ENCODE measurements around the gene NKAIN2.

DNA sequence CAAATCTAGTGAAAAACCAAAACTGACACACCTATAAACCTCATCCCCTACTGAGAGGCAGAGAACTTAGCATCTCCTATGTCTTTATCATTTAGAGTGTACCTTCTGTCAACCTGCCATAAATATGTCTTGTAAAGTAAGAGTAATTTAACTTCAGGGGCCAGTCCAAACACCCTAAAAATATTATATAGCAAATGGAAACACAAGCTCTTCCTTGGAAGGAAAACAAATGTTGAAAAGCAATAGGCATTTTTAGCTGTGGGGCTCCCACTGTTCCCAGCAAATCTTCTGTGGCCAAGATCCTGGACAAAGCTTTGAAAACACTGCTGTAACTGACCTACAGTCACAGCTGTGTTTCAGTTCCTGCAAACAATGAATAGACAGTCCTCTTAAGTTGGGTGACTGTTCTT is 1018.5 kb downstream of the NKAIN2 start:
- TF ChIP-seq SIX5 (IDR thresholded peaks at IDR 0.05; ENCODE audit: borderline replicate concordance in 1 of 2, insufficient read depth in 1 of 2, low read depth in 1 of 2, low read length in 2 of 2), result no peak
- no peak for TF ChIP-seq THRA (IDR thresholded peaks at IDR 0.05)
- no peak for TF ChIP-seq ILF3 (IDR thresholded peaks at IDR 0.05; ENCODE audit: borderline replicate concordance)
- no peak for TF ChIP-seq NCOA2 (IDR thresholded peaks at IDR 0.05; ENCODE audit: partially characterized antibody in 2 of 2)
- no peak for TF ChIP-seq ZNF668 (CRISPR knock-in tag; IDR thresholded peaks at IDR 0.05)
- no peak for TF ChIP-seq NBN (IDR thresholded peaks at IDR 0.05; ENCODE audit: low read depth)
- no peak for TF ChIP-seq CTCF (IDR thresholded peaks at IDR 0.05 in 2 of 3, conservative IDR thresholded peaks at IDR 0.05 in 1 of 3; ENCODE audit: insufficient read depth in 2 of 3, low read depth in 1 of 3, low read length in 3 of 3)
- TF ChIP-seq, protein P1, sequence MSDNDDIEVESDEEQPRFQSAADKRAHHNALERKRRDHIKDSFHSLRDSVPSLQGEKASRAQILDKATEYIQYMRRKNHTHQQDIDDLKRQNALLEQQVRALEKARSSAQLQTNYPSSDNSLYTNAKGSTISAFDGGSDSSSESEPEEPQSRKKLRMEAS (CRISPR knock-in tag; IDR thresholded peaks at IDR 0.05), result no peak
- no peak for TF ChIP-seq ZBTB40 (IDR thresholded peaks at IDR 0.05)
- no peak for TF ChIP-seq ZBTB40 (CRISPR knock-in tag; IDR thresholded peaks at IDR 0.05)
- no peak for TF ChIP-seq BACH1 (tag; IDR thresholded peaks at IDR 0.05)
- TF ChIP-seq ZNF445 (CRISPR knock-in tag; IDR thresholded peaks at IDR 0.05; ENCODE audit: low read depth), result no peak
- TF ChIP-seq BCL6 (CRISPR knock-in tag; IDR thresholded peaks at IDR 0.05), result no peak
